ENCODE data around the gene DRC1. TPM values are rescaled to one million over a fixed set of nuclear protein-coding genes. Genes with fewer than 3 reads are reported as not detected.

DRC1 gene
- total RNA-seq, 1 experiment from 2014 or later = not detected

- DNase-seq (ENCODE audit: low read depth, low spot score) = no peak
- Histone ChIP-seq H3K9ac (ENCODE audit: low read length) (no peak overlapping the region), H2AFZ (ENCODE audit: low read depth, low read length, poor library complexity, severe bottlenecking) (no peak overlapping the region), H3K4me2 (ENCODE audit: low read length) (no peak overlapping the region), H3K4me1 (ENCODE audit: control insufficient read depth in 1 of 2, insufficient read depth in 2 of 2, low read length in 2 of 2) (no peaks in the 10 kb centered on the region), H3K27me3 (ENCODE audit: insufficient read depth, low read length) (no peaks in the 10 kb centered on the region), H3K27ac (ENCODE audit: low read depth, low read length) (no peak overlapping the region), H3K36me3 (ENCODE audit: control insufficient read depth in 1 of 2, insufficient read depth in 2 of 2, low read length in 2 of 2) (no peaks in the 10 kb centered on the region), H3K4me3 (replicated peaks in 1 of 2; ENCODE audit: low read depth in 1 of 2, low read length in 2 of 2) (no peak overlapping the region), H4K20me1 (ENCODE audit: insufficient read depth) (no peaks in the 10 kb centered on the region), H3K9me3 (ENCODE audit: control insufficient read depth in 1 of 2, insufficient read depth in 1 of 2, low read depth in 1 of 2, low read length in 2 of 2) (no peaks in the 10 kb centered on the region), H3K9me2 (ENCODE audit: insufficient read depth) (no peaks in the 10 kb centered on the region), H3K79me2 (ENCODE audit: insufficient read depth, low read length) (no peaks in the 10 kb centered on the region)
- no peak for ATAC-seq
- POLR2A ChIA-PET = no interaction called here
- RAD21 ChIA-PET (ENCODE audit: low non-redundant PET in 1 of 2, low total read pairs in 2 of 2, uncharacterized antibody in 2 of 2, unreplicated experiment in 2 of 2) = no interaction called here
- no TSS peak for BruUV-seq (replicated peaks)
- CTCF ChIA-PET = no interaction called here
- TF ChIP-seq ZNF274 (IDR thresholded peaks at IDR 0.05; ENCODE audit: low read depth, low read length) = no peak
- TF ChIP-seq ELF1 (IDR thresholded peaks at IDR 0.05; ENCODE audit: borderline replicate concordance, low read depth) = no peak
- TF ChIP-seq, protein P1, sequence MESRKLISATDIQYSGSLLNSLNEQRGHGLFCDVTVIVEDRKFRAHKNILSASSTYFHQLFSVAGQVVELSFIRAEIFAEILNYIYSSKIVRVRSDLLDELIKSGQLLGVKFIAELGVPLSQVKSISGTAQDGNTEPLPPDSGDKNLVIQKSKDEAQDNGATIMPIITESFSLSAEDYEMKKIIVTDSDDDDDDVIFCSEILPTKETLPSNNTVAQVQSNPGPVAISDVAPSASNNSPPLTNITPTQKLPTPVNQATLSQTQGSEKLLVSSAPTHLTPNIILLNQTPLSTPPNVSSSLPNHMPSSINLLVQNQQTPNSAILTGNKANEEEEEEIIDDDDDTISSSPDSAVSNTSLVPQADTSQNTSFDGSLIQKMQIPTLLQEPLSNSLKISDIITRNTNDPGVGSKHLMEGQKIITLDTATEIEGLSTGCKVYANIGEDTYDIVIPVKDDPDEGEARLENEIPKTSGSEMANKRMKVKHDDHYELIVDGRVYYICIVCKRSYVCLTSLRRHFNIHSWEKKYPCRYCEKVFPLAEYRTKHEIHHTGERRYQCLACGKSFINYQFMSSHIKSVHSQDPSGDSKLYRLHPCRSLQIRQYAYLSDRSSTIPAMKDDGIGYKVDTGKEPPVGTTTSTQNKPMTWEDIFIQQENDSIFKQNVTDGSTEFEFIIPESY (IDR thresholded peaks at IDR 0.05; ENCODE audit: extremely low read depth, insufficient replicate concordance, low read length) = no peak
- TF ChIP-seq CBX3 (IDR thresholded peaks at IDR 0.05; ENCODE audit: low read depth) = no peak
- no peak for TF ChIP-seq ZFX (IDR thresholded peaks at IDR 0.05)
- no peak for TF ChIP-seq POLR2AphosphoS5 (IDR thresholded peaks at IDR 0.05; ENCODE audit: low read depth, low read length)
- intact Hi-C loops (cut with micrococcal nuclease) = no loop called here
These were observed 30.6 kb downstream of the DRC1 start for GRCh38 chr2:26432363-26432762.

DNA sequence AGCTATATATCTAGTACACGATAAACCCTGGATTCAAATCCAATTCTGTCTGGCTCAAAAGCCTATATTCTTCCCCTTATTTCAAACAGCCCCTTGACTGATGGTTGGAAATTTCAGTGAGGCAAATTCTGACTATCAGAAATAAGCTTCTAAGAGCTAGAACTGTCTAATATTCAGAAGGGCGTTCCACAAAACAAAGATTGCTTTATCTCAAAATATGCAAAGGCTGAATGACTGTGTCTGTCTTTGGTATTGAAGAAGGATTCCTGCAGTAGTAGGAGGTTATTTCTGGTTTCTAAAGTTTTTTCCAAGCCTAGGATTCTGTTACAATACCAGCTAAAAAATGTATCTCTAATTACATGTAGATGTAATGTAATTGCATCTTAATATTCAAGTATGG lies 31.1 kb downstream of the DRC1 start:
- Histone ChIP-seq H3K9me2 (ENCODE audit: insufficient read depth) (no peaks in the 10 kb centered on the region), H3K4me3 (replicated peaks in 1 of 2; ENCODE audit: low read depth in 1 of 2, low read length in 2 of 2) (no peak overlapping the region), H3K9ac (ENCODE audit: low read length) (no peak overlapping the region), H3K4me2 (ENCODE audit: low read length) (no peak overlapping the region), H2AFZ (ENCODE audit: low read depth, low read length, poor library complexity, severe bottlenecking) (no peak overlapping the region), H3K79me2 (ENCODE audit: insufficient read depth, low read length) (no peaks in the 10 kb centered on the region), H3K4me1 (ENCODE audit: control insufficient read depth in 1 of 2, insufficient read depth in 2 of 2, low read length in 2 of 2) (no peaks in the 10 kb centered on the region), H4K20me1 (ENCODE audit: insufficient read depth) (no peaks in the 10 kb centered on the region), H3K36me3 (ENCODE audit: control insufficient read depth in 1 of 2, insufficient read depth in 2 of 2, low read length in 2 of 2) (no peaks in the 10 kb centered on the region), H3K27ac (ENCODE audit: low read depth, low read length) (no peak overlapping the region), H3K27me3 (ENCODE audit: insufficient read depth, low read length) (no peaks in the 10 kb centered on the region), H3K9me3 (ENCODE audit: control insufficient read depth in 1 of 2, insufficient read depth in 1 of 2, low read depth in 1 of 2, low read length in 2 of 2) (no peaks in the 10 kb centered on the region)
- ATAC-seq (no peak), DNase-seq (ENCODE audit: low read depth, low spot score) (no peak)
- TF ChIP-seq MAX (IDR thresholded peaks at IDR 0.05) (no peak), TCF7L2 (IDR thresholded peaks at IDR 0.05; ENCODE audit: borderline replicate concordance, extremely low read depth, insufficient read depth, insufficient read length) (no peak), RAD21 (IDR thresholded peaks at IDR 0.05; ENCODE audit: low read depth) (no peak), SP1 (IDR thresholded peaks at IDR 0.05; ENCODE audit: low read depth) (no peak), EZH2 (IDR thresholded peaks at IDR 0.05) (no peak), SRF (IDR thresholded peaks at IDR 0.05; ENCODE audit: low read depth) (no peak), POLR2AphosphoS5 (IDR thresholded peaks at IDR 0.05; ENCODE audit: low read depth, low read length) (no peak), FOSL1 (IDR thresholded peaks at IDR 0.05; ENCODE audit: low read depth) (no peak), JUND (IDR thresholded peaks at IDR 0.05) (no peak), SIN3A (IDR thresholded peaks at IDR 0.05; ENCODE audit: low read depth) (no peak), EGR1 (IDR thresholded peaks at IDR 0.05; ENCODE audit: low read depth) (no peak), EZH2phosphoT487 (IDR thresholded peaks at IDR 0.05; ENCODE audit: borderline replicate concordance) (no peak)
- TF ChIP-seq, protein P2, sequence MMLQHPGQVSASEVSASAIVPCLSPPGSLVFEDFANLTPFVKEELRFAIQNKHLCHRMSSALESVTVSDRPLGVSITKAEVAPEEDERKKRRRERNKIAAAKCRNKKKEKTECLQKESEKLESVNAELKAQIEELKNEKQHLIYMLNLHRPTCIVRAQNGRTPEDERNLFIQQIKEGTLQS (IDR thresholded peaks at IDR 0.05) = no peak
- ChIA-PET POLR2A (no interaction called here), RAD21 (ENCODE audit: low non-redundant PET in 1 of 2, low total read pairs in 2 of 2, uncharacterized antibody in 2 of 2, unreplicated experiment in 2 of 2) (no interaction called here), CTCF (no interaction called here)
- BruUV-seq (replicated peaks) = no TSS peak
- intact Hi-C loops (cut with micrococcal nuclease) = no loop called here
